GM18519 (cell line): ENCODE measurements around the gene PCP2.

Experiments used
- ATAC-seq: cut with Tn5 transposase; IDR thresholded peaks from one replicate; pipeline ENCODE4 v1.9.1; 2021; ENCODE audit warnings: mild to moderate bottlenecking, moderate library complexity; ENCODE audit not compliant: unreplicated experiment, low FRiP score

The PCP2 gene

DNA sequence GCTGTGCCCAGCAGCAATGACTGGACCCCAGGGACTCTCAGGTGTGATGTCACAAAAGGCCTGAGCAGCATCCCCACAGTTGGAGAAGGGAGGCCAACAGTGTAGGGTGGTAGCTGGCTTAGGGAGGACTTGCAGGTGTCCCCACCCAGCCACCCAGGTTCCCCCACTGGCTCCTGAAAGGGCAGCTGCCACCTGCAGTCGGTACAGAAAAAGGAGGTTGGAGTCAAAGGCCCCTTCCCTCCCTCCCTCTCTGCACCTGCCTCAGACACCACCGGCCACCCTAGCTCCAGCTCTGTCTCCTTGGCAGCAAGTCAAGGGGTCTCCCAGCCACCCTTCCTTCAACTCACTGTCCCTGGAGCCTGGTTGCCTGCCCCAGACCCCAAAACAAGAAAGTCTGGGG lies at the start of gene PCP2:
Gene PCP2, minus strand, starts transcription at position 22 of the 400 bp plus-strand sequence. CDS start 262 bp downstream, outside the sequence.
- ATAC-seq, result no peak

DNA sequence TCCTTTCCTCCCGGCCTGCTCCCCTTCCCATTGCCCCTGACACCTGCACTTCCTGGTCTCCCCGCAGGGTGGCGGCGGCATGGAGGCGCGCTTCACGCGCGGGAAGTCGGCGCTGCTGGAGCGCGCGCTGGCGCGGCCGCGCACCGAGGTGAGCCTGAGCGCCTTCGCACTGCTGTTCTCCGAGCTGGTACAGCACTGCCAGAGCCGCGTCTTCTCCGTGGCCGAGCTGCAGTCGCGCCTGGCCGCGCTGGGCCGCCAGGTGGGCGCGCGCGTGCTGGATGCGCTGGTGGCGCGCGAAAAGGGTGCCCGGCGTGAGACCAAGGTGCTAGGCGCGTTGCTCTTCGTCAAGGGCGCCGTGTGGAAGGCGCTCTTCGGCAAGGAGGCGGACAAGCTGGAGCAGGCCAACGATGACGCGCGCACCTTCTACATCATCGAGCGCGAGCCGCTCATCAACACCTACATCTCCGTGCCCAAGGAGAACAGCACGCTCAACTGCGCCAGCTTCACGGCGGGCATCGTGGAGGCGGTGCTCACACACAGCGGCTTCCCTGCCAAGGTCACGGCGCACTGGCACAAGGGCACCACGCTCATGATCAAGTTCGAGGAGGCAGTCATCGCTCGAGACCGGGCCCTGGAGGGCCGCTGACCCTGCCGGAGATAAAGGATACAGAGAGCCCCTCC lies 48.8 kb upstream of the PCP2 start:
- no peak for ATAC-seq

DNA sequence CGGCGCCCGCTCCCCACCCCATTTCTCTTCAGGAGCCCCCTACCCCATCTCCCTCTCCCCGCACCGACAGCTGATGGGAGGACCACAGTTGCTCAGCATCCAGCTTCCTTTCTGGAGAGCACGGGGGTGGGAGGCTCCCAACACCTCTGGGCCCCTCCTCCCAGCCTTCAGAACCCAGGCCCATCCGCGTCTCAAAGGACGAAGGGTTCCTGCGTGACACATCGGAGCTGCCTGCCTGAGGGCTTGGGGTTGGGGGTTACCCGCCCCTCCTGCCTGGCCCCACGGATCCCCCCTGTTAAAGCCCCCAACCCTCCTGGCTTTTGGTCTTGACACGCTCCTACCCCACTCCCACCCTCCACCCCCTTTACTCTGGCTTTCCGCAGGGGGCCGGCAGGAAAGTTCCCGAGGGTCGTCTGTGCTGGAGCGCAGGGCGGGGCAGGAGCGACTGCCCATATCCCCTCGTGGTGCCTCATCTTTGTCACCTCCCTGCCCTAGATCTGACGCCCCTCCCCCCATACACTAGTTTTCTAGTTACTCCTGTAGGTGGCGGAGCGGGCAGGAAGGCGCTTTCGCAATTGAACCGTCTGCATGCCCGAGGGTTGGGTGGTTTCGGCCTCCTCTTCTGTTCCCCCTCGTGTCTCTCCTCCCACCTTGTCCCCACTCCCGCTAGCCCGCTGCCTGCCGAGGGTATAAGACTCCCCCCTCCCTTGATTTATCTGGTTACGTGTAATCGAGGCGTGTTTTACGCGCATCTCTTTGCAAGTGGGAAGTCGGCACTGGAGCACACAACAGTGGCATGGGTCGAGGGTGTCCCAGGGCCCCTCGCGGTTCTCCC lies 48.0 kb upstream of the PCP2 start:
- ATAC-seq, result no peak

DNA sequence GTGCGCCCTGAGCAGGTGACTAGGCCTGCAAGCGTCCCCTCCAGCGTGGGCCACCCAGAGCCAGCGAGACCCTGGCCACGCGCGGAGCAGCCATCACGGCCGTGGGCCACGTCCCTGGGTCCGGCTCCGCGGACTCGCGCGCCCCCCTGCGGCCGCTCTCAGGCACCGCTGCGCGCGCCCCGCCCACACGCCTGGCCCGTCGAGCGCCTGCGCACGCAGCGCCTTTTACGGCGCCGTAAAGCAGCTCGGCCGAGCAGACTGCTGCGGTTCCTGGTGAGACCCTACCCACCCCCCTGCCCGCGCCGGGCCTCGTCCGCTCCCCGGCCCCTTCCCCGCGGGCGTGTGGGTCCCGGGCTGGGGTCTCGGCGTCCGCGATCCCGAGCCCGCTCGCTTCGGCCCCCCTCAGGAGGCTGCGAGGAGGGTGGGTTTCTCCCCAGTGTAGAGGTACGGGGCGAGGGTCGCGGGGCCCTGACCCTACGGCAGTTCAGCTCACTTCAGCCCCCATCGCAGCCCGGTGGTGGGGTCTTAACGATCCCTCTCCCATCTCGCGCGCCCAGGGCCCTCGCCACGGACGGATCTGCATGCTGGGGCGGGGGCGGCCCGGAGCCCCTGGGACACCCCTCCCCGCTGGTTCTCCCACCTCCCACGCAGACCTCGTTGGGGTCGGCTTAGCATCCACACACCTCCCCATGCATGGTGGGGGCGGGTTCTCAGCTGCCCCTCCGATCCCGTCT lies 47.3 kb upstream of the PCP2 start, which contains the start of gene TRAPPC5:
Gene TRAPPC5, plus strand, starts transcription at position 228 of the 734 bp plus-strand sequence. CDS start 1,421 bp downstream, outside the sequence.
- ATAC-seq, result peak; percentile 41

DNA sequence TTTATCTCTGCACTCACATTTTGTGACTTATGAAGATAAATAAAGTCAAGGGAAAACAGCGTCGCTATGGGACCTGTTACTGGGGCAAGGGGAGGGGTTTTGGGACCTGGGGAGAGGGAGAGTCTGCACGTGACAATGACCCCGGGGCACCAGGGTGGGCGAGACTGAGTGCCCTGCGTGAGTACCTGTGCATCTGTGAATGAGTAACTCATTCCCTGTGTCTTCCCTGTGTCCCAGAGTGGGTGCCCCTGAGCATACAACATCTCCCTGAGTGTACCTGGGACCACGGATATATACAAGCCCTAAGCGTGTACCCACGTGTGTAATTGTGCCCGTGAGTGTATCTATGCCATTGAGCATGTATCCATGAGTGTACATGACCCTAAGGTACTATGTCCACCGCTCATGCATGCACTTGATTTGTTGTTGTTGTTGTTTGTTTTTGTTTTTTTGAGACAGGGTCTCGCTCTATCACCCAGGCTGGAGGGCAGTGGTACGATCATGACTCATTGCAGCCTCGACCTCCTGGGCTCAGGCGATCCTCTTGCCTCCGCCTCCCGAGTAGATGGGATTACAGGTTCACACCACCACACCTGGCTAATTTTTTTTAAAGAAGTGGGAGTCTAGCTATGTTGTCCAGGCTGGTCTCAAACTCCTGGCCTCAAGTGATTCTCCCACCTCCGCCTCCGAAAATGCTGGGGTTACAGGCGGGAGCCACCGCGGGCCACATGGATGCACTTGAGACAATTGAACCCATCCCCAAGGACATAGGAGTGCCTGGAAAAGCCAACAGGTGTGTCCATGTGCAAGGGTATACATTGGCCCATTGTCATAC lies 46.5 kb upstream of the PCP2 start:
- ATAC-seq, result no peak

DNA sequence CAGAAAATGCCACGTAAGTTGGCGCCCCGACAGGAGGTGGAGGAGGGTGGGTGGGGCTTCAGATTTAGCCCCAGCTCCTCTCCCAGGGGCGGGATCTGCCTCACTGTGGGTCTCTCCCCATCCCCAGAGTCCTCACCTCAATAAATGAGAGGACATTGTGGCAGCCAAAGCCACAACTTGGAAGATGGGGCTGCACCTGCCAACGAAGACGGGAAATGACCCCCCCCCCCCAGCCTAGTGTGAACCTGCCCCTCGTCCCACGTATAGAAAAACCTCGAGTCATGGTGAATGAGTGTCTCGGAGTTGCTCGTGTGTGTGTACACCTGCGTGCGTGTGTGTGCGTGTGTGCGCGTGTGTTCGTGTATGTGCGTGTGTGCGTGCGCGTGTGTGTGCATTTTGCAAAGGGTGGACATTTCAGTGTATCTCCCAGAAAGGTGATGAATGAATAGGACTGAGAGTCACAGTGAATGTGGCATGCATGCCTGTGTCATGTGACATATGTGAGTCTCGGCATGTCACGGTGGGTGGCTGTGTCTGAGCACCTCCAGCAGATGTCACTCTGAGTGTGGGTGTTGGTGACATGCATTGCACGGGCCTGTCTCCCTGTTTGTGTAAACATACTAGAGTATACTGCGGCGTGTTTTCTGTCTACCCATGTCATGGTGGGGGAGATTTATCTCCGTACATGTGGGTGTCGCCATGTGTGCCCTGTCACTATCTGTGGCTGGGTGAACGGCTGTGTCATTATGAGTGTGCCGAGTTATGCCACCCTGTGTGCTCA lies 45.6 kb upstream of the PCP2 start:
- ATAC-seq, result no peak

DNA sequence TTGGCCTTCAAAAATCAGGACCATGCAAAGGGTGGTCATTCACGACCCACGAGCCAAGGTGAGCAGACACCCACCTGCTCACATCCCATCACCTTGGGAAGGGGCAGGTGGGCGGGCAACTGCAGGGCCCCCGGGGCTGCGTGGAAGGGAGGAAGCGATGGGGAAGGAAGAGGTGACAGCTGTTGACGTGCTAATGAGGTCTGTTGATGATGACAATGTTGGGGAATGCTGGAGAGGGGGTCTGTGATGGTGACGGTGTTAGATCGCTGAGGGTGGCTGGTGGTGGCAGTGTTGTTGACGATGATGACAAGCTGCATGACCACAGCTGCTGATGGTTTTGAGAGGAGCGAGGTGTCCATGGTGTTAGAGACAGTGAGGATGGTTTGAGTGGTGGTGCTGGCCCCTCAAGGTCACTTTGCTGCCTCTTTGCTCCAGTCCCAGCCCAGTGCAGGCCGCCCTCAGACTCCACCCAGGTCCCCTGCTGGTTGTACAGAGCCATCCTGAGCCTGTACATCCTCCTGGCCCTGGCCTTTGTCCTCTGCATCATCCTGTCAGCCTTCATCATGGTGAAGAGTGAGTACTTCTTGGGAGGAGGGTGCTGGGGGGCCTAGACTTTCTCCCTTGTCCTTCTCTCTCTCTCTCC lies 44.3 kb upstream of the PCP2 start:
- no peak for ATAC-seq

DNA sequence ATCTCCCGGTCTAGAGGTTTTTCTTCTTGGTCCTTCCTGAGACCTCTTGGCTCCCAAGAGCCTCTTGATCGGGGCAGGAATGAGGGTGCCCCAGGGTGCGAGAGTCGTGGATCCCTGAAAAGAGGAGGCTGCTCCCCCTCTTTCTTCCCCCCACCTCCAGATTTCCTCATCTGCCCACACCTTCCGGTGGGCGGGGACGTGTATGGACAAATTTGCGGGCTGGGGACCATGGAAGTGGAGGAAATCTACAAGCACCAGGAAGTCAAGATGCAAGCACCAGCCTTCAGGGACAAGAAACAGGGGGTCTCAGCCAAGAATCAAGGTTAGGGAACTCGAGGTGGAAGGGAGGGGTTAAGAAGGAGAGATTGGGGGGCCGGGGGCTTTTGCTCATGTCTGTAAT lies 43.3 kb upstream of the PCP2 start, which contains the start of gene MCEMP1:
Gene MCEMP1, plus strand, starts transcription at position 237 of the 400 bp plus-strand sequence. Its CDS starts 31 bp downstream, at position 268.
- no peak for ATAC-seq

DNA sequence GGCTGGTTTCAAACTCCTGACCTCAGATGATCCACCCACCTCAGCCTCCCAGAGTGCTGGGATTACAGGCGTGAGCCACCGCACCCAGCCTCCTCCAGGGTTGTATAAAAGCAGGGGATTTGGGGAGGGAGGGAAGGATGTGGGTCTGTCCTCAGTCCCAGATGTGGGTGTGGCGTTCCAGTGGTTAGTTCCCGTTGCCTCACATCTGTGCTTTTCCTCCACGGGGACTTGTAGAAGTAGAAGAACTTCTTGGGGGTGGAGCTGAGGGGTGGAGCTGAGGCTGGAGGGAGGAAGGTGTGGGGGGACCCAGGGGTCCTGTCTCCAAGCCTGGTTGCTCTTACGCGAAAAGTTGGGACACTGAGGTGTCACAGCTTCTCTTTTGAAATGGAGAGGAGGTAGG lies 42.9 kb upstream of the PCP2 start:
- no peak for ATAC-seq

DNA sequence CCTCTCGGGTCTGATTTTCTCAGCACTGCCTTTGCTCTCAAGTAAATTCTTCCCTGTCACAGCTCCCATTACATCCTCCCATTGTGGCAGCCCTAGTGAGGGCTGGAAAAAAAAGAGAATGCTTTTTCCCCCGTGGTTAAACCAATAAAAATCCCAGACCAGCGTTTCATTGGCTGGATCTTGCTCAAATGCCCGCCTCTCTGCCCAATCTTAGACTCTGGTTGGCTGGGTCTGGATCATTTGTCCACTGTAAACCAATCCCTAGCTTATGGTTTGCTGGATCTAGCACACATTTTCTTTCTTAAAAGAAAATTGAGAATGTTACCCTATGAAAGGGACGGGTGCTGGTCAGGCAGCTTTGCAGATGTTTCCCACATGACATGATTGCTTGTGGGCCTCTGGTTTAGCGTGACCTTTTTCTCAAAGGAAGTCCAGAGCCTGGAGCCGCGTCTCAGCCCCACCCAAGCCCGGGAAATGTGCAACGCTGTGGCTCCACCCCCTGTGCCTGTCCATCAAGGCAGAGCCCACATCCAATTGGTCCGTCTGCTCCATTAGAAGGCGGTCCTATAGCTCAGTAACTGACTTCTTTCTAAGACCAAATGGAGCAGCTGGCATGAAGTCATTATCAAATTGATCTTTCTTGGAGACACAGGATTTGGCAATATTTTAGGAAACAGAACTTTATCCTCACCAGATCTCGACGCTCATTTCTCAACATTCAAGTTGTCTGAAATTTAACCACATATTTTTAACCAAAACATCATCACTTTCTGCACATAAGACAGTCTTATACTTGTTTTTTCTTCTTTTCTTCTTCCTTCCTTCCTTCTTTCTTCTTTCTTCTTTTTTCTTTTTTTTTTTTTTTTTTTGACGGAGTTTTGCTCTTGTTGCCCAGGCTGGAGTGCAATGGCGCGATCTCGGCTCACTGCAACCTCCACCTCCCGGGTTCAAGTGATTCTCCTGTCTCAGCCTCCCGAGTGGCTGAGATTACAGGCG lies 40.8 kb upstream of the PCP2 start:
- ATAC-seq, result no peak

DNA sequence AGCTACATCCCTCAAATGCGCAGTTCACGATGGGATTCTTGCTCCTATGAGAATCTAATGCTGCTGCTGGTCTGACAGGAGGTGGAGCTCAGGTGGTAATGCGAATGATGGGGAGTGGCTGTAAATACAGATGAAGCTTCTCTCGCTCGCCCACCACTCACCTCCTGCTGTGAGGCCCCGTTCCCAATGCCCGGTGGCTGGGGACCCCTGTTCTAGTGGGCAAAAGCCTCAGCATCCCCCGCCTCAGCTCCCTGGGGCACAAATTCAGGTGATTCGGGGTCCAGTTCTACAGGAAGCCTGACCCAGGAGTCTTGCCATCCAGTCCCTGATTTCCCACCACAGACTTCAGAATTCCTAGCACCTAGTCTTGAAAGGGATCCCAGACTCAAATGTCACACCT lies 39.0 kb upstream of the PCP2 start:
- no peak for ATAC-seq

DNA sequence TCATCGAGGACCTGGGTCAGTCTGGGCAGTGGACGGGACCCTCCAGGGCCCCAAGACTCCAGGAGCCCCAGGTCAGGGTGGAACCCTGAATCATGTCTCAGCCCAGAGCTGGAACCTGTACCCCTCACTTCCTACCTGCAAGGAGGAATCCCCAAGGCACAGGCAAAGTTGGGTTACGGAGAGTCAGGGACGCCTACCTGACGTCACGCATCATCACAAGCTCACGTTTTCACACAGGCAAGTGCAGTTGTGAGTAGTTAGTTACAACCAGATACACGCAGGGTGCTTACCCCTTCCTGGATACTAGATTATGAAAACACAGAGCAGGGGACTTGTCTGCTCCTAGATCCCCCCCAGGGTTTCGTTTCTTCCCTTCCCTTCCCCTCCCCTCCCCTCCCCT lies 37.3 kb upstream of the PCP2 start:
- no peak for ATAC-seq

DNA sequence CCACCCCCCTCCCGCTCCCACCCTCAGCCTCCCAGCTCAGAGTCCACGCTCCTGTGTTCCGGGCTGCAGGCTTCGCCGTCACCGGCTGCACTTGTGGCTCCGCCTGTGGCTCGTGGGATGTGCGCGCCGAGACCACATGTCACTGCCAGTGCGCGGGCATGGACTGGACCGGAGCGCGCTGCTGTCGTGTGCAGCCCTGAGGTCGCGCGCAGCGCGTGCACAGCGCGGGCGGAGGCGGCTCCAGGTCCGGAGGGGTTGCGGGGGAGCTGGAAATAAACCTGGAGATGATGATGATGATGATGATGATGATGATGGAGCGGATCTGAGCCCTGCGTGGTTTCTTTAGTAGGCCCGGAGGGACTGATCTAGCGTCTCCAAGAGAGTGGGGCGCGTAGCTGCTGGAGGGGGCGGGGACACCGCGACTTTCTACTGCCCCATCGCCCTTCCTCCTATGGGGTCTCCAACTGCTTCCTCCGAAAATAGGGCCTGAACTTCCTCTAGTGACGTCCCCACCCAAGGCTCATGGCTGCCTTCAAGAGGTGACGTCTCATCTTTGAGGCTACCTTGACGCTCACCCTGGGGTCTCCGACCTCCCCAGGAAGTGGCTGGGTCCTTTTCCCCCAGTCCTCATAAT lies 36.7 kb upstream of the PCP2 start:
- no peak for ATAC-seq

DNA sequence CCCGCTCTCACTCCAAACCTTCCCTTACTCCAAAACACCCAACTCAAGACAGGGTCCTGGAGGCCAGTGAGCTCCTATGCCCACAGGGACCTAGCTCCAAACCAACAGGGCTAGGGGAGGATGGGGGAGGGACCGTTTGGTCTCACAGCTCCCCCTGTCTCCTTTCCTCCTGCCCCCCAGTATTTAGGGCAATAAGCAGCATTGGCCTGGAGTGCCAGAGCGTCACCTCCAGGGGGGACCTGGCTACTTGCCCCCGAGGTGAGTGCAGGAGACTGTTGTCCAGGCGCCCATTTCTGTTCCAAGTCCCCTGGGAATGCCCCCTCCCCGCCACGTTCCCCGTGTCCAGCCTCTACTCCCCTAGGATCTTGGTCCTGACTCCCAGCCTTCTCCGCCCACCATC lies 36.1 kb upstream of the PCP2 start:
- ATAC-seq, result no peak

DNA sequence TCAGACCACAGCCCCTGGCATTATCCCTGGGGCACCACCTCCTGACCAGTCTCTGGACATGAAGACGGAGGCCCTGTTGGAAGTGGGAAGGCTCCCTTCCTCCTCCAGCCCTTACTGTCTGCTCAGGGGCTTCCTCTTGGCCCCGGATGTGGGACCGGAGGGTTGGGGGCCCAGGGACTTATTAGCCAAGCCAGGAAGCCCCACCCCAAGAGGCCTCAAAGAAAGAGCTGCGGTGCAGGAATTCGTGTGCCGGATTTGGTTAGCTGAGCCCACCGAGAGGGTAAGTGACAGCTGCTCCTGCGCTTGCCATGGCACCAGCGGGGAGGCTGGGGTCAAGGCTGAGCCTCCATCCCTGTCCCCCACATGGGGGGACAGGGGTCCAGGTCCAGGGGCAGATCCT lies 35.3 kb upstream of the PCP2 start, which contains the start of gene RETN:
Gene RETN, plus strand, starts transcription at position 208 of the 400 bp plus-strand sequence. CDS start 278 bp downstream, outside the sequence.
- ATAC-seq, result no peak

DNA sequence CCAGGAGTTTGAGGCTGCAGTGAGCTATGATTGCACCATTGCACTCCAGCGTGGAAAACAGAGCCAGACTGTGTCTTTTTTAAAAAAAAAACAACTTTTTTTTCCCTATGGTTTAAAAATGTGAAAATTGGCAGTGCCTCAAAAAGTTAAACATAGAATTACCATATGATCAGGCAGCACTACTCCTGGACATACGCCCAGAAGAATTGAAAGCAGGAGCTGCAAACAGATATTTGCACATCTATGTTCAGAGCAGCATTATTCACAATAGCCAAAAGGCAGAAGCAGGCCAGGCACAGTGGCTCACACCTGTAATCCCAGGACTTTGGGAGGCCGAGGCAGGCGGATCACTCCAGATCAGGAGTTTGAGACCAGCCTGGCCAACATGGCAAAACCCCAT lies 31.6 kb upstream of the PCP2 start:
- no peak for ATAC-seq

DNA sequence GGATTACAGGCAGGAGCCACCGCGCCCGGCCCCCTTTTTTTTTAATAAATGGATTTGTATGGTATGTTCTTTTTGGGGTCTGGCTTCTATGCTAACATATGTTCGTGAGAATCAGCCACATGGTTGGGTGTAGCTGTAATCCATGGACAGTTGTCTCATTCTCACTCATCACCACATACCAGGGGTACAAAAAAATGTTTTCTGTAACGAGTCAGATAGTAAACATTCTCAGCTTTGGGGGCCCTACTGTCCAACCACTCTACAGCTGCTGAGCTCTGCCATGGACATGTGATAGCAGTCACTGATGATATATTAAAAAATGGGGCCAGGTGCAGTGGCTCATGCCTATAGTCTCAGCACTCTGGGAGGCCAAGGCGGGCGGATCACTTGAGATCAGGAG lies 30.2 kb upstream of the PCP2 start:
- ATAC-seq, result no peak
